GM21528 (cell line): ENCODE measurements around the gene FBXL14.

Experiments used
- ATAC-seq: cut with Tn5 transposase; IDR thresholded peaks from one replicate; pipeline ENCODE4 v1.9.1; 2021; ENCODE audit warnings: mild to moderate bottlenecking, moderate library complexity; ENCODE audit not compliant: unreplicated experiment, low FRiP score

FBXL14 gene, protein sequence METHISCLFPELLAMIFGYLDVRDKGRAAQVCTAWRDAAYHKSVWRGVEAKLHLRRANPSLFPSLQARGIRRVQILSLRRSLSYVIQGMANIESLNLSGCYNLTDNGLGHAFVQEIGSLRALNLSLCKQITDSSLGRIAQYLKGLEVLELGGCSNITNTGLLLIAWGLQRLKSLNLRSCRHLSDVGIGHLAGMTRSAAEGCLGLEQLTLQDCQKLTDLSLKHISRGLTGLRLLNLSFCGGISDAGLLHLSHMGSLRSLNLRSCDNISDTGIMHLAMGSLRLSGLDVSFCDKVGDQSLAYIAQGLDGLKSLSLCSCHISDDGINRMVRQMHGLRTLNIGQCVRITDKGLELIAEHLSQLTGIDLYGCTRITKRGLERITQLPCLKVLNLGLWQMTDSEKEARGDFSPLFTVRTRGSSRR

DNA sequence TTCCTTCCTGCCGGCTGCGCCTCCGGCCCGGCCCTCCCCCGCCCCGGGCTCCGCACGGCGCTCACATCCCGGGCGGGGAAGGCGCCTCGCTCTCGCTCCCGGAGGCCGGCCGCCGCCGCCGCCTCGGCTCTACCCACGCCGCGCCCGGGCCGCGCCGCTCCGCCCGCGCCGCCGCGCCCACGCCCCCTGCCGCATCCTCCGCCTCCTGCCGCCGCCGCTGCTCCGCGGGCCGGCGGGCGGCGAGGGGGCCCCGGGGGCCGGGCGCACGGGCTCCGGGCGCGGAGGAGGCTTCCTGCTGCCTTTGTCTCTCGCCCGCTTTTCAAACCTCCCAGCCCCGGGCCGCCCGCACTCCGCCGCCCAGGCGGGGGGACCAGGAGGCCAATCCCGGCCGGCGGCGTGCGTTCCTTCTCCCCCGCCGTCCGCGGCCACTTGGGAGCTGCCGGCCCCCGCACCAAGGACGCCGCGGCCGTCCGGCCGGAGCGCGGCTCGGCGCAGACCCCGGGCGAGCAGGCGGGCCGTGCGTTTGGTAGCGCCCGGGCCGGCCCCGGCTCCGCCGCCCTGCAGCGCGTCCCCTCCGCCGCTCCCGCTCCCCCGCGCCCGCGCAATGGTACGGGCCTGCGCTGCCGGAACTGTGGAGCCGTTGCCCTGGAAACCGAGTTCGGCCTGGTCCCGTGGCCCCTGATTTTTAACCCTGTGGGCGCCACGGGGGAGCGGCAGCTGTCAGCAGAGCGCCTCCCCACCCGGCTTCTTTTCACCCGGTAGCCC, at the start of gene FBXL14:
FBXL14 (minus strand) TSS at position 321 of the 765 bp plus-strand sequence. CDS start 515 bp downstream, outside the sequence.
- peak; percentile 61 for ATAC-seq

- no peak for ATAC-seq
These were observed 49.6 kb upstream of the FBXL14 start for GRCh38 chr12:1643905-1644533.

DNA sequence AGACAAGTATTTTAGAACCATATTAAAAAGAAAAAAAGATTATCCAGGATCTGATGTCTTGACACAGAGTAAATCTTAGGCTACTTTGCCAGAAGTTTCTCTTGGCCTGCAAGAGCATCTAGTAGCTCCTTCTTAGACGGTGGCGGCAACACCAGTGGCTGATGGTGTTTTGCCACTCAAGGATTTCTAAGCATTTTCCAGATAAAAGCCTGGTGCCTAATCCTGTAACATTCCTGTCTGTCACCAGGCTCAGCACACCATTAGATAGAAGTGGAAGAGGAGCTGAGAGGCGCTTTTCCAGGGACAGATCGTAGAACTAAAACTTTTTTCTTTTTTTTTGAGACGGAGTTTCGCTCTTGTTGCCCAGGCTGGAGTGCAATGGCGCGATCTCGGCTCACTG, 48.7 kb upstream of the FBXL14 start:
- ATAC-seq = no peak

GRCh38 chr12:1642513-1642912, 48.1 kb upstream of the FBXL14 start:
- ATAC-seq = no peak

GRCh38 chr12:1640328-1641234, 46.2 kb upstream of the FBXL14 start:
- no peak for ATAC-seq

- ATAC-seq = no peak
These were observed 45.2 kb upstream of the FBXL14 start for GRCh38 chr12:1639538-1639937.

DNA sequence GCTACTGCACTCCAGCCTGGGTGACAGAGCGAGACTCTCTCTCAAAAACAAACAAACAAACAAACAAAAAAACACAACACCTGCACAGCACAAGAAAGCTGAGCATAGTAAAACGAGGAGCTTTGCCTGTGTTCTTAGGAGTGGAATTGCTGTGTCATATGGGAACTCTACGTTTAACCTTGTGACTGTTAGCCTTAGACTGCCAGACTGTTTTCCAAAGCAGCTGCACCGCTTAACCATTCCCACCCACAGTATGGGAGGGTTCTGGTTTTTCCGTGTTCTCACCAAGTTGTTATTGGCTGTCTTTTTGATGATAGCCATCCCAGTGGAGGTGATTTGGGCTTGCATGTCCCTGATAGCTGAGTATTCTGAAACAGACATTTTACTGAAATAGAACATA, 43.8 kb upstream of the FBXL14 start:
- no peak for ATAC-seq

GRCh38 chr12:1635301-1636095, 41.1 kb upstream of the FBXL14 start:
- ATAC-seq = no peak

DNA sequence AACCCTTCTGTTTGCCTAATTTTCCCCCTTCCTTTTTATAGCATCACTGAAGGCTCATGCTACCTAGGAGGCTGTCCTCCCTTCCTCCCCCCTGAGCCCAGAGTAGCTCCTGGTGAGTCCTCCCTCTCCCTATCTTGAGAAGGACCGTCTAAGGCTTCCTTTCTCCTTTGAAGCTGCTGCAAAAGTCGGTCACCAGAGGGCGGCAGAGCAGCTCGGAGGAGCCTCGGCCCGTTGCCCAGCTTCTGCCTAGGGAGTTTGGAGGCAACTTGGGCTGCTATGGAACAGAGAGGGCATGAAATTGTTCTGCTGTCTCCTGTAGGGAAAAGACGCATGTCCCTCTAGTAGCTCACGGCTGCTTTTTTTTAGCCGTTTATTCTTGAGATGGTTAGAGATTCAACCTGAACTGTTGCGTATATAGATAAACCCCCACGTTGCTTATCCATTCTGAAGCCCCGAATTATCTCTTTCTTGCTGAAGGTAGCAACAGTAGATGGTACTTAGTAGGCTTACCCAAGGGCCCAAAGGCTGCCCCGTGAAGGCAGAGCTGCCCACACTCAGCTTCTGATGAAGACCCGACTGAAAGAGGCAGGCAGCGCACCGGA, 40.3 kb upstream of the FBXL14 start:
- no peak for ATAC-seq

- ATAC-seq = no peak
These were observed 39.8 kb upstream of the FBXL14 start for GRCh38 chr12:1634149-1634548.

- ATAC-seq = no peak
These were observed 39.1 kb upstream of the FBXL14 start for GRCh38 chr12:1633459-1633858.

- no peak for ATAC-seq
These were observed 38.3 kb upstream of the FBXL14 start for GRCh38 chr12:1632702-1633101.

GRCh38 chr12:1630827-1631591, 36.6 kb upstream of the FBXL14 start:
- no peak for ATAC-seq

GRCh38 chr12:1630133-1630826, 35.9 kb upstream of the FBXL14 start:
- ATAC-seq = no peak

DNA sequence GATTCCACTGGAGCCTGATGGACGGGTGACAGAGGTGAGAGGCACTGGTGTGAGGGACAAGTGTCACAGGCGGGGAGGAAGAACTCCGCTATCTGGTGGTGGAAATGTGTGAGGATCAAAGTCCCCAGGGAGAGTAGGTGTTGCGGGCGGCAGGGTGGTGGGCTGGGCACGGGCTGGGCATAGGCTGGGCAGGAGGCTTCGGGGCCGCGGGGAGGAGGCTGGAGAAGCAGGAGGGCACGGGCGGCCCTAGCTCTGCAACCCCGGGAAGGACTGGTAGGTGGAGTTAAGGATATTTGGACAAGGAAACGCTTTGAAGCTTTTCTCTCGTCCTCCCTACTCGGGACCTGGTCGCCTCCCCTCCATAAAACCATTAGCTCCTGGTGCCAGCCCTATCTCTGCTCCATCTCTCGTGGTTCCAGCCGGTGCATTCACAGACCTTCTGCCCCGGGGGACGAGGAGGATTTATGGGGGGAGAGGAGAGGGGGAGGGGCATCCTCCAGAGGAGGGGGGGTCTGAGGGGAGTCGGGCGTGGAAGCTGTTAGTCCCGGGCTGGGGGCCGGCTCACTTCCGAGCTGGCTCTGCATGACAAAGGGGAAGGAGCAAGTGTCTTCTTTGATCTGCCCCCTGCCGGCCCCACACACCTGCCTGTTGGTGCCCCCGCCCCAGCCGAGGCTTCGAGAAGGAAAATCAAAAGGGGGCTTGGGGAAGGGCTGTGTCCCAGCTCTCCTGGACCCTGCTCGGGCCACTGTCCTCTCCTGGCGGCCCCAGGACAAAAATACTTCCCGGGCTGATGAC, 35.2 kb upstream of the FBXL14 start:
- no peak for ATAC-seq

GRCh38 chr12:1628666-1629337, 34.4 kb upstream of the FBXL14 start, which contains the start of gene WNT5B:
Gene WNT5B (plus strand): TSS chr12:1629231. CDS start chr12:1631355, 2,124 bp downstream.
- no peak for ATAC-seq
